Neural crest cell (in vitro differentiated cells): ENCODE measurements around the gene RANBP17. TPM values are rescaled to one million over a fixed set of nuclear protein-coding genes. Genes with fewer than 3 reads are reported as not detected.

Experiments used
- DNase-seq: peaks from one replicate; pipeline ENCODE4 v3.0.0; 2021; ENCODE audit warnings: low read depth, mixed read lengths, low spot score
- H3K27ac Mint-ChIP-seq: one replicate; pipeline ENCODE4 v1.8.0; 2021; ENCODE audit warnings: mild to moderate bottlenecking, mixed read lengths; ENCODE audit not compliant: unreplicated experiment
- H3K27me3 Mint-ChIP-seq: 2 replicates; pipeline ENCODE4 v1.8.0; 2021; ENCODE audit warnings: low read depth, mild to moderate bottlenecking, mixed read lengths
- H3K36me3 Mint-ChIP-seq: 2 replicates; pipeline ENCODE4 v1.8.0; 2021; ENCODE audit warnings: low read depth, mild to moderate bottlenecking, mixed read lengths
- H3K4me1 Mint-ChIP-seq: 2 replicates; pipeline ENCODE4 v1.8.0; 2021; ENCODE audit warnings: mixed read lengths
- H3K4me3 Mint-ChIP-seq: one replicate; pipeline ENCODE4 v1.8.0; 2021; ENCODE audit warnings: mild to moderate bottlenecking, mixed read lengths
- H3K9me3 Mint-ChIP-seq: 2 replicates; pipeline ENCODE4 v1.8.0; 2021; ENCODE audit warnings: mixed read lengths
- CTCF ChIP-seq: fragments of 200-600 bp; sonication (generic); conservative IDR thresholded peaks from 2 replicates; pipeline ENCODE4 v1.5.0; 2021; ENCODE audit warnings: antibody characterized with exemption, mild to moderate bottlenecking
- total RNA-seq: library from RNA; stranded (reverse); gene quantifications from 2 replicates; pipeline ENCODE4 v1.2.1, GENCODE V29; 2021

The RANBP17 gene
- total RNA-seq, 1 donor from 2014 or later: 26.9 TPM

- H3K4me3 Mint-ChIP-seq: no peak overlapping the region
- H3K27ac Mint-ChIP-seq: no peak overlapping the region
- TF ChIP-seq CTCF: no peak
- H3K27me3 Mint-ChIP-seq: no peaks in the 10 kb centered on the region
- peaks cover 21% of the 10 kb centered on the region for H3K36me3 Mint-ChIP-seq
- H3K4me1 Mint-ChIP-seq: peaks cover 5% of the 10 kb centered on the region
- peaks cover 6% of the 10 kb centered on the region for H3K9me3 Mint-ChIP-seq
- no peak for DNase-seq
Measured at GRCh38 chr5:170882345-170882744, 20.5 kb downstream of the RANBP17 start.

GRCh38 chr5:170885256-170885655 is 23.4 kb downstream of the RANBP17 start:
- no peak for DNase-seq
- Mint-ChIP-seq H3K4me1 (peaks cover 5% of the 10 kb centered on the region), H3K27me3 (no peaks in the 10 kb centered on the region), H3K9me3 (peaks cover 4% of the 10 kb centered on the region), H3K4me3 (no peak overlapping the region), H3K27ac (no peak overlapping the region), H3K36me3 (peaks cover 19% of the 10 kb centered on the region)
- TF ChIP-seq CTCF: no peak

GRCh38 chr5:170885809-170886208 is 24.0 kb downstream of the RANBP17 start:
- Mint-ChIP-seq H3K9me3 (peaks cover 4% of the 10 kb centered on the region), H3K27me3 (no peaks in the 10 kb centered on the region), H3K36me3 (peaks cover 17% of the 10 kb centered on the region), H3K4me1 (peaks cover 5% of the 10 kb centered on the region), H3K4me3 (no peak overlapping the region), H3K27ac (no peak overlapping the region)
- no peak for DNase-seq
- TF ChIP-seq CTCF: no peak

GRCh38 chr5:170886210-170886894 is 24.5 kb downstream of the RANBP17 start:
- DNase-seq: no peak
- H3K27me3 Mint-ChIP-seq: no peaks in the 10 kb centered on the region
- H3K36me3 Mint-ChIP-seq: peaks cover 17% of the 10 kb centered on the region
- peaks cover 5% of the 10 kb centered on the region for H3K4me1 Mint-ChIP-seq
- TF ChIP-seq CTCF: no peak
- peaks cover 4% of the 10 kb centered on the region for H3K9me3 Mint-ChIP-seq
- no peak overlapping the region for H3K4me3 Mint-ChIP-seq
- no peak overlapping the region for H3K27ac Mint-ChIP-seq

- no peak for DNase-seq
- no peak overlapping the region for H3K27ac Mint-ChIP-seq
- TF ChIP-seq CTCF: no peak
- H3K4me1 Mint-ChIP-seq: no peaks in the 10 kb centered on the region
- no peak overlapping the region for H3K4me3 Mint-ChIP-seq
- H3K27me3 Mint-ChIP-seq: no peaks in the 10 kb centered on the region
- peaks cover 19% of the 10 kb centered on the region for H3K36me3 Mint-ChIP-seq
- peaks cover 4% of the 10 kb centered on the region for H3K9me3 Mint-ChIP-seq
Measured at GRCh38 chr5:170892196-170892595, 30.4 kb downstream of the RANBP17 start.
